Brain microvascular endothelial cell (primary cell): ENCODE results near the gene SECTM1.

ENCODE experiments used
- DNase-seq: peaks from one replicate; pipeline ENCODE4 v3.0.0-alpha.2; 2020
- H3K27ac ChIP-seq: fragments of 250-450 bp; sonication (Bioruptor Pico); 2 replicates; pipeline ENCODE4 v1.5.1; 2020; ENCODE audit warnings: mild to moderate bottlenecking, moderate library complexity
- H3K27me3 ChIP-seq: fragments of 250-450 bp; sonication (Bioruptor Pico); replicated peaks from 2 replicates; pipeline ENCODE4 v1.5.1; 2020; ENCODE audit warnings: mild to moderate bottlenecking
- H3K36me3 ChIP-seq: fragments of 250-450 bp; sonication (Bioruptor Pico); replicated peaks from 2 replicates; pipeline ENCODE4 v1.5.1; 2020; ENCODE audit warnings: mild to moderate bottlenecking
- H3K4me3 ChIP-seq: 2 replicates; pipeline ENCODE4 v1.5.1; 2011; ENCODE audit warnings: low read depth, mild to moderate bottlenecking, control low read depth, low read length, moderate library complexity
- in situ Hi-C: cut with HindIII; loops from 2 replicates; pipeline ENCODE4 v1.10.0; 2017; ENCODE audit warnings: low sequenced_read_pairs, low pct_ligation_motif_present
- TF ChIP-seq, protein P1 (sequence below): IDR thresholded peaks from 2 replicates; pipeline ENCODE4 v1.5.1; 2011; ENCODE audit warnings: low read depth, mild to moderate bottlenecking, moderate library complexity, low read length, control low read depth, inconsistent platforms; ENCODE audit errors: missing control alignments

The SECTM1 gene

DNA sequence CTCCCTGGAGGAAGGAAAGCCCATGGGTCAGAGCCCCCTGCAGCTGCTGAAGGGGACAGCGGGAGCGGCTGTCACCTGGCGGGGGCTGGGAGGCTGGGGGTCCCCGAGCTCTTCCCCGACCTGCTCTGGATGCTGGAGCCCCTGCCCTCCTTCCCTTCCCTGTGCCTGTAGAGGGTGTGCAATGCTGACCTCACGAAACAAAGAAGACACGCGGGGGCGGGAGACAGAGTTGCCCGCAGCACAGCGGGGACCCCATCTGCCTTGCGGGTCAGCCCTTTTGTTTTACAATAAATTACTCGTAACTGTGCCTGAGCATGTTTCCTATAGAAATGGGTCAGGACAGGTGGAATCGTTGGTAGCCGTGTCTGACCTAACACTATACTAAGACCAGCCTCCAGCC lies 6.3 kb downstream of the SECTM1 start:
- no peaks in the 10 kb centered on the region for H3K36me3 ChIP-seq
- H3K27me3 ChIP-seq = peaks cover 19% of the 10 kb centered on the region
- in situ Hi-C loops = no loop called here
- H3K27ac ChIP-seq = no peak overlapping the region
- H3K4me3 ChIP-seq = no peak overlapping the region
- TF ChIP-seq, protein P1, sequence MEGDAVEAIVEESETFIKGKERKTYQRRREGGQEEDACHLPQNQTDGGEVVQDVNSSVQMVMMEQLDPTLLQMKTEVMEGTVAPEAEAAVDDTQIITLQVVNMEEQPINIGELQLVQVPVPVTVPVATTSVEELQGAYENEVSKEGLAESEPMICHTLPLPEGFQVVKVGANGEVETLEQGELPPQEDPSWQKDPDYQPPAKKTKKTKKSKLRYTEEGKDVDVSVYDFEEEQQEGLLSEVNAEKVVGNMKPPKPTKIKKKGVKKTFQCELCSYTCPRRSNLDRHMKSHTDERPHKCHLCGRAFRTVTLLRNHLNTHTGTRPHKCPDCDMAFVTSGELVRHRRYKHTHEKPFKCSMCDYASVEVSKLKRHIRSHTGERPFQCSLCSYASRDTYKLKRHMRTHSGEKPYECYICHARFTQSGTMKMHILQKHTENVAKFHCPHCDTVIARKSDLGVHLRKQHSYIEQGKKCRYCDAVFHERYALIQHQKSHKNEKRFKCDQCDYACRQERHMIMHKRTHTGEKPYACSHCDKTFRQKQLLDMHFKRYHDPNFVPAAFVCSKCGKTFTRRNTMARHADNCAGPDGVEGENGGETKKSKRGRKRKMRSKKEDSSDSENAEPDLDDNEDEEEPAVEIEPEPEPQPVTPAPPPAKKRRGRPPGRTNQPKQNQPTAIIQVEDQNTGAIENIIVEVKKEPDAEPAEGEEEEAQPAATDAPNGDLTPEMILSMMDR = no peak
- no peak for DNase-seq

DNA sequence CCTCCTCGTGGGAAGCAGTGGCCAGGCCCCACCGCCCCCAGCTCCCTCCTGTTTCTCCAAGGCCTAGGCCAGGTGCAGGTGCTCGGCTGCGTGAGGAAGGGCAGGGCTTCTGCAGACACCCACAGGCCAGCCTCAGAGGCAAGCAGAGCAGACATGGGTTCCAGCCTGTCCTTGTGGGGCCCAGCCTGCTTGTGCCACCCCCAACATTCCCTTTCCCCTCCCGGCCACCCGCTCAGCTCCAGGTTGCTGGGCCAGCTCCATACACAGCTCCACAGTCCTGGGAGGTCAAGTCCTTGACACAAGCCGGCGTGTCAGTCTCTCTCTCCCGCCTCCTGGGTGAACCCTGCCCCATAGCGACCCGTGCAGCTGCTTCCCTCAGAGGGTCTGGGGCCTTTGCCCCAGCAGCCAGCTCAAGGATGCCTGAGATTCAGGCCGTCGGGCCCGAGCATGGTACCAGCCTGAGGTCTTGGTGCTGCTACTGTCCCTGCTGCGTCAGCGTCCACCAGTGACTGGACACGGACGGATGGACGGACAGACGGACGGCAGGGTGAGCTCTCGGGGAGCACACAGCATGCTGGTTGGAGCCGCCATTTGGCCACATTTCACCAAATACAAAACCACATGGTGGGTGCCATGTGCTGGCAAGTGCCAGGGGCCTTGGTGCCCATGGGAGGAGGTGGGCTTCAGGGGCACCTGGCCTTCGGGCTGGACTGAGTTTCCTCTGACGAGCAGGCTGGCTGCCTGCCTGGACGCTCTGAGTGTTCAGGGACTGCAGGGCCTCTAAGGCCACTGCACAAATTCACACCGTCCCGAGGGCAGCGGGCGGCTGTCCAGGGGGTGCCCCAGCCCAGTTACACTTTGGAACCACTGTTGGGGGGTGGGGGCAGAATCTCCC lies 8.0 kb downstream of the SECTM1 start:
- in situ Hi-C loops = no loop called here
- Histone ChIP-seq H3K4me3 (no peak overlapping the region), H3K27me3 (peaks cover 17% of the 10 kb centered on the region), H3K27ac (no peak overlapping the region), H3K36me3 (no peaks in the 10 kb centered on the region)
- TF ChIP-seq, protein P1 = no peak
- DNase-seq = no peak

DNA sequence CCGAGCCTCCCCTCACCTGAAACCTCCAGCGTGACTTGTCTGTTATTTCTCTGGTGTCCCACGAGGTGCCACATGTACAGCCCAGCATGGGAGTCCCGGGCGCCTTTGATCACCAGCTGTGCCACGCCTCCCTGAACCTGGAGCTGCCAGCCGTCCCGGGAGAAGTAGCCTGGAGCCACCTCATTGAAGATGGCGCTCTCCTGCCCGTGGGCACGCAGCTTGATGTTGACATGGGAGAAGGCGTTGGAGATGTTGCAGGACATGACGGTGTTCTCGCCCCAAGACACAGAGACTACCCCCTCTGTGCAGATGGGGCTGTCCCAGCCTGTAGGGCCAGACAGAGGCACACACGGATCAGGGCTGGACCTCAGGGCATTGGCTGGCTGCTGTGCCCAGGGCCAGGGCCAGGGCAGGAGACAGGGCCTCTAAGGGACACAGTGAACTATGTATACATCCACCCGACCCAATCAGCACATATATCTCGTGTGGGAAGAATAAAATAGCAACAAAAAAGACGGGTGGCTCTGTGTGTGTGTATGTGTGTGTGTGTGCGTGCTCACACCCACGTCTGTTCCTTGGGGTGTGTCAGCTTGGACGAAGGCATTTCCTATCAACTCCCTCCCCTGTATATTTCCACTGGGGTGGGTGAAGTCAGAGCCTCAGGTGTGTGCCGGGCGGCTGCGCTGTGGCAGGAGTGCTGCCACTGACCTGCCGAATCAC lies 8.8 kb downstream of the SECTM1 start:
- H3K36me3 ChIP-seq = no peaks in the 10 kb centered on the region
- peaks cover 9% of the 10 kb centered on the region for H3K27me3 ChIP-seq
- no peak overlapping the region for H3K27ac ChIP-seq
- TF ChIP-seq, protein P1 = no peak
- in situ Hi-C loops = no loop called here
- no peak for DNase-seq
- H3K4me3 ChIP-seq = no peak overlapping the region

DNA sequence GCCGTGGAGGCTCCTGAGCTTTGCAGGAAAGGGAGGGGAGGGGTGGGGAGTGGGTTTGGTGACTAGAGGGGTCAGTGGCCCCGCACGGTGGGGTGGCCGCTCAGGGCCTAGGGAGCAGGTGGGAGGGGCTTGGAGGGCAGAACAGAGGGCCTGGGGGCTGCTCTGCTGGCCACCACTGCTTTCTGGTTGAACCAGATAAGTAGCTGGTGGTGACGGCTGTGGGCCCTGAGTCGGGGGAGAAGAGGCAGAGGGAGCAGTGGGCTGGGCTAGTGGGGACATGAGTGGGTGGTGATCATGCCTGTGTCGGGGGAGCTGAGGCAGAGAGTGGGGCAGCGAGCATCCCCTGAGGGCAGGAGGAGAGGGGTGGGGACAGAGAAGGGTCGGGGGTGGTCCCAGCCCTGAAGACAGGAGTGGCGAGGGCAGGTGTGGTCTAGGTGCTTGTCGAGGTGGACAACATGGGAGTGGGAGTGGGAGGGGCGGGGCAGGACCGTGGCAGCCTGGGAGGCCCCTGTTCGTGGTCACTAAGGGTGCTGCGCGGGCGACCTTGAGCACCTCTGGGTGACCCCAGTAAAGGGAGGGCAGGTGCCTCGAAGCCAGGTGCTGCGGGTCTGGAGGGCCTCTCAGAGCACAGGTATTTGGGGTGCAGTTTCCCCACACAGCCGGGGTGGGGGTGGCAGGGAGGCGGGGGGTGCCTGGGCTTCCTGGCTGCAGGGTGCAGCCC lies 9.9 kb downstream of the SECTM1 start:
- DNase-seq = no peak
- H3K4me3 ChIP-seq = no peak overlapping the region
- TF ChIP-seq, protein P1 = no peak
- H3K27me3 ChIP-seq = peaks cover 9% of the 10 kb centered on the region
- in situ Hi-C loops = no loop called here
- H3K36me3 ChIP-seq = no peaks in the 10 kb centered on the region
- no peak overlapping the region for H3K27ac ChIP-seq

DNA sequence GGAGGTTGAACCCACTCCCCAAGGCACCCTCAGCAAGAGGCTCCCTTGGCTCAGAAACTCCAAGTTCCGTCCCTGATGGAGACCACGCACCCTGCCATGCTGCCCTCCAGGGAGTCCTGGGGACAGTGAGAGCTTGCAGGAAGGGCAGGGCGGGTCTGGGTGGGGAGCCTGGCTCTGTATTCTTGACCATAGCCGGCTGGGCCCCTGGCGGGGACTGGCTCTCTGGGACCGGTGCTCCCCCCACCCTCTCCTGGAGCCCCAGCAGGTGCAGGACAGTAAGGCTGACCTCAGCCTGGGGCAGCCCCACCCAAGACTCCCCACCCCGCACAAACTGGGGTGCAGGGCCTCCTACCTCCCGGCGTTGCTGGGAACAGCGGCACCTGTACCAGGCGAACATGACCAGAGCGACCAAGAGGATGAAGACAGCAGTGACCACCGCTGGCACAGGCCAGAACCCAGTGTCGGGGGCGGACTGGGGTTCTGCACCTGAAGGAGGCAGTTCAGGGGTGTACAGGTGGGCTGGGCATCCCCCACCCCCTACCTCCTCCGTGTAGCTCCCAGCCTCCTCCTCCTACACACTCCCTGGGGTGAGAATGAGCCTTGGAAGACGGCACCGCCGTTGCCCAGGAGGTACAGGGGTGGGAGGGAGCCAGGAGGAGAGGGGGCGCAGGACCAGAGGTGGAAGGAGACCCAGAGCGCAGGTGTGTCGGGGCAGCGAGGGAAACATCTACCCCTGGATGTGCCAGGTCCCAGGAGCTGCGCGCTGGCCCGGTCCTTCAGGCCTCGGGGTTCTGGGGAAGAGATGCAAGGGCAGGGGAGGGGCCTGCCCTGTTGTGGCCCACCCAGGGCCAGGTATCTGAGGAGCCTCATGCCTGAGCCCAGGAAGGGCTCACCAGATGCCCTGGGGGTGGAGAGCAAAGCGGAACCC lies 10.8 kb downstream of the SECTM1 start:
- Histone ChIP-seq H3K27me3 (peaks cover 9% of the 10 kb centered on the region), H3K4me3 (no peak overlapping the region), H3K27ac (no peak overlapping the region), H3K36me3 (no peaks in the 10 kb centered on the region)
- DNase-seq = no peak
- TF ChIP-seq, protein P1 = no peak
- in situ Hi-C loops = no loop called here
